Measurements from ENCODE around the gene PDE6C. TPM values are rescaled to one million over a fixed set of nuclear protein-coding genes. Genes with fewer than 3 reads are reported as not detected.

PDE6C gene
- polyA plus RNA-seq, 1 of the 3 experiments (the other 2 are of a cell fraction) = not detected

GRCh38 chr10:93622942-93623341, 10.6 kb downstream of the PDE6C start:
- TF ChIP-seq RXRA (IDR thresholded peaks at IDR 0.05; ENCODE audit: borderline replicate concordance, low read depth) (no peak), FOXJ3 (CRISPR knock-in tag; IDR thresholded peaks at IDR 0.05) (no peak), TEAD4 (IDR thresholded peaks at IDR 0.05; ENCODE audit: borderline replicate concordance, insufficient read depth) (no peak), EP300 (IDR thresholded peaks at IDR 0.05; ENCODE audit: borderline replicate concordance in 1 of 2, low read depth in 1 of 2, low read length in 1 of 2) (no peak), GABPA (IDR thresholded peaks at IDR 0.05; ENCODE audit: low read depth) (no peak), IRF3 (IDR thresholded peaks at IDR 0.05; ENCODE audit: low read depth, low read length) (no peak), FOXM1 (IDR thresholded peaks at IDR 0.05; ENCODE audit: low read depth) (no peak), RFX5 (IDR thresholded peaks at IDR 0.05; ENCODE audit: low read length) (no peak), SMC3 (IDR thresholded peaks at IDR 0.05; ENCODE audit: low read depth, low read length) (no peak), ZBTB33 (IDR thresholded peaks at IDR 0.05; ENCODE audit: borderline replicate concordance, low read depth) (no peak), CTCF (IDR thresholded peaks at IDR 0.05) (no peak), ELF1 (IDR thresholded peaks at IDR 0.05) (no peak), FOSL2 (IDR thresholded peaks at IDR 0.05; ENCODE audit: borderline replicate concordance, low read depth) (no peak), GATA2 (CRISPR knock-in tag; IDR thresholded peaks at IDR 0.05) (no peak), PBX3 (IDR thresholded peaks at IDR 0.05) (no peak), RCOR1 (IDR thresholded peaks at IDR 0.05; ENCODE audit: low read length) (no peak), USF2 (IDR thresholded peaks at IDR 0.05; ENCODE audit: borderline replicate concordance, low read depth, low read length) (no peak), RAD21 (IDR thresholded peaks at IDR 0.05; ENCODE audit: low read length) (no peak), JUND (IDR thresholded peaks at IDR 0.05) (no peak), EZH2phosphoT487 (IDR thresholded peaks at IDR 0.05; ENCODE audit: borderline replicate concordance, low read depth) (no peak)
- no peak overlapping the region for H3K27ac ChIP-seq (ENCODE audit: low read depth in 2 of 2, low read length in 1 of 2)
- H3K9me3 ChIP-seq = no peaks in the 10 kb centered on the region
- no peak overlapping the region for H3K9ac ChIP-seq
- POLR2A ChIA-PET = no interaction called here
- no peaks in the 10 kb centered on the region; the same call in 1 of the 2 replicates for H3K27me3 ChIP-seq (ENCODE audit: insufficient read depth)
- DNase-seq = no peak
- H3K4me1 ChIP-seq (ENCODE audit: control insufficient read depth in 1 of 2, insufficient read depth in 2 of 2, low read depth in 1 of 2, low read length in 1 of 2) = no peaks in the 10 kb centered on the region
- CTCF ChIA-PET = interaction anchor here (0.8 kb wide), 1 partner anchor 68 kb away, joined by 3 read pairs; no protein-coding TSS in a partner anchor
- WGBS (ENCODE audit: low lambda C conversion rate) = 80% methylated on average over 1 of the region's 1 CpG
- H3K36me3 ChIP-seq (replicated peaks in 1 of 2; ENCODE audit: control insufficient read depth in 1 of 2, insufficient read depth in 2 of 2, low read length in 1 of 2) = no peaks in the 10 kb centered on the region
- no peaks in the 10 kb centered on the region for H3K9me2 ChIP-seq
- H3F3A ChIP-seq (replicated peaks; ENCODE audit: insufficient read depth) = no peaks in the 10 kb centered on the region
- H3K4me2 ChIP-seq = no peak overlapping the region
- H3K79me2 ChIP-seq (ENCODE audit: insufficient read depth) = no peaks in the 10 kb centered on the region
- no peak overlapping the region for H3K4me3 ChIP-seq (ENCODE audit: low read depth in 2 of 2, low read length in 1 of 2)
- no peak overlapping the region for H2AFZ ChIP-seq (ENCODE audit: low read depth)
- H4K20me1 ChIP-seq (ENCODE audit: insufficient read depth) = no peaks in the 10 kb centered on the region

Data from SK-N-SH (cell line).